ENCODE data around the gene FTO. TPM values are rescaled to one million over a fixed set of nuclear protein-coding genes. Genes with fewer than 3 reads are reported as not detected.
"Not testable (repeated sequence)": the region's sequence is repeated elsewhere in the genome, so short reads cannot be mapped to it uniquely, and the experiment has no call there.

Gene FTO
- total RNA-seq, 1 experiment from 2014 or later = 73.6 TPM

DNA sequence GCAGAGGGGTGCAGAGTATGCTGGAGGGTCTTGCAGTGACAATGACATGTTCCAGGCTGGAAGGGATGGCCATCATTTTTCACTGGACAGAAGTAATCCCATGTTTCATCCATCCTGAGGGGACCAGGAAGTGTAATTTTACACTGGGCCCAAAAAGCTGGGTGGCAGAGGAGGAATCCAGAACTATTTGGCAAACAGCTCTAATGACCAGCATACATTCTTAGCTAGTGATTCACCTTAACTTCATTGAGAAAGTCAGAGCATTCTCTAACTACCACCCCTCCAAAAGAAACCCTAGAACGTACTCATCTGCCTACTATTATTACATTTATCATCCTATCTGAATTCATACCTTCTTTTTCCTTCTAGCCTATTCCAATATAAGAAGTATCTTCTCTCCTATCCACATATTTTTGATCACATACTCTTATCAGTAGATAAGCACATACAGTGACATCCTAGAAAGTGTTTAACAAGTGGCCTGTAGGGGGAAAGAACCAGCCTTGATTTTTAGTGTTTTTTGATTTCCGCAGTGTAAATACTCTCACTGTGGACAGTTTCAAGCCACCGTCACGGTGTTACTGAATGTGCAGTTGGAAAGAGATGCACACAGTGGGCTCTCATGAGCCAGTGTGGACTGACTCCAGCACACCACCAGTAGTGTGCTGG, 118.1 kb downstream of the FTO start:
- DNase-seq (ENCODE audit: low spot score) = peak; percentile 49

DNA sequence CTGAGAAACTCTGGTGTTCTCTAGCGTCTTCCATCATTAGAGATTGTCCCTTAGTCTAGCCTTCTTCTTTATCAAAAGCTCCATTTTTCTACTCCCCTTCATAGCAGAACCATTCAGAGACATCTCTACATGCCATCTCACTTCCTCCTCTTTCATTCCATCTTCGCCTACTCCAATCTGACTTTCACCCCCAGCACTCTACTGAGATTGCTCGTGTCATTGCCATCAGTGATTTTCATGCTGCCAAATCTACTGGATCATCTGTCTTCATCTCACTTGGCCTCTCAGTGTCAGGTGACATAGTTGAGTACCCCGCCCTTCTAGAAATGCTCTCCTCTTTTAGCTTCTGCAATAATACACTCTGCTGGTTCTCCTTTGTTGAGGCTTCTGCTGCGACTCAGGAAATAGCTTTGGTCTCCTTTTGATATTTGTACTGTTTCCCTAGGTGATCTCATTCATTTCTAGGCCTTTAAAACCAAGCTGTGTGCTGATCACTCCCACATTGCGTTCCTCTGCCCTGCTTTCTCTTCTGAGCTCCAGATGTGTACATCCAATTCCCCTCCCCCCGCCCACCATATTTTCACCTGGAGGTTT, 119.1 kb downstream of the FTO start:
- no peak for DNase-seq (ENCODE audit: low spot score)

DNA sequence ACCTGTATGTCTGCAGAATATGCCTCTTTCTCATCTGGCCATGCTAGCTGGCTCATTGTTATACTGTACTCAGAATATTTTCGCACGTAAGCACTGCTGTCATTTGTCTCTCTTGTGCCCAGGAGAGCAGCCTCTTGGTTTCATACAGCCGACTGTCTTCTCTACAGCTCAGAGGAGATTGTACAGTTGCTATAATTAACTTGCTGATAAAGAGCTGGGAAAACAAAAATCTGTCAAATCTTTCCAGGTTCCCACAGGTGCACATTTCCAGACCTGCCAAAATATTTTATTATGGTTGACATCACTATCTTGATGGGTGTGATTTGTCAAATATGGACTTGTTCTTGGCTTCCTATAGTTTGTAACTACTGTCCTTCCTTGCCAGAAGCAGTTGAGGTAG, 122.7 kb downstream of the FTO start:
- no peak for DNase-seq (ENCODE audit: low spot score)

DNA sequence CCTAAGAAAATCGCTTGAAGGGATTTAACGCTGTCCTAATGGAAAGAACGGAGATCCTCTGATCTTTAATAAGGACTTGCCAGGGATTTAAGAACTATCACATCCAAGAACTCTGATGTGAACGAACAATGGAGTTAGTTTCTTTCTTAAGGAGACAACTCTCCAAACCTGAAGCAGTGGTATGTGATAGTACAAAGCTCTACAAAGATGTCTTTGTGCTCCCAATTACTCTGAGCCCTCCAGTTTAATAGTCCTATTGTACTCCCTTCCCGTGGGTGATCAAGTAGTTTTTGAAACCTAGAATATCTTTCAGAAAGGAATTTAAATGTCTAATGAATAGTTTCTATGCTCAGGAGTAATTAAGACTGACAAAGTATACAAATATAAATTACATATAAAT, 123.8 kb downstream of the FTO start:
- no peak for DNase-seq (ENCODE audit: low spot score)

DNA sequence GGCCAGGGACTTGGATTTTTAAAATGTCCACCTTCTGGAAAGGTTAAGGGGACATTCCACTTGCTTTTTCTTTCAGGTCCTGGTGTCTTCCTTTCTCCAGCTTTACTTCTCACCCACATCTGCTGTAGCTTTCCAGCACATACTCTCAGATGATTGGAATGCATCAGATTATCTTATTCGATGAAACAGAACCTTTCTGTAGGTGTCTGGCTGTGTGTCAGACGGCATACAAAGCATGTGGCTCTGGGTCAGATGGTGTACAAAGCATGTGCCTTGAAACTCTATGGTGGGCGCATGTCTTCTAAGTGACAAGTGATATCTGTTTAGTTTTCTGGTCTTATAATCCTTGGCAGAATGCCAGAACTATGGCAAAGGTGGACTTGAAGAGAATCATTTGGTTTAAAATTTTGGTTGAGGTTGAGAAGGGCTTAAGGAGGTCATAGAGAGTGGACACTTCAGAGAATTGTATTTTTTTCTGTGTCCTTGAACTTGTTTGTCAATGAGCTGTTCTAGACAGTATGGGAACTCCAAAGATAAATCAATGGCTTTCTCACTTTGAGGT, 125.3 kb downstream of the FTO start:
- no peak for DNase-seq (ENCODE audit: low spot score)

DNA sequence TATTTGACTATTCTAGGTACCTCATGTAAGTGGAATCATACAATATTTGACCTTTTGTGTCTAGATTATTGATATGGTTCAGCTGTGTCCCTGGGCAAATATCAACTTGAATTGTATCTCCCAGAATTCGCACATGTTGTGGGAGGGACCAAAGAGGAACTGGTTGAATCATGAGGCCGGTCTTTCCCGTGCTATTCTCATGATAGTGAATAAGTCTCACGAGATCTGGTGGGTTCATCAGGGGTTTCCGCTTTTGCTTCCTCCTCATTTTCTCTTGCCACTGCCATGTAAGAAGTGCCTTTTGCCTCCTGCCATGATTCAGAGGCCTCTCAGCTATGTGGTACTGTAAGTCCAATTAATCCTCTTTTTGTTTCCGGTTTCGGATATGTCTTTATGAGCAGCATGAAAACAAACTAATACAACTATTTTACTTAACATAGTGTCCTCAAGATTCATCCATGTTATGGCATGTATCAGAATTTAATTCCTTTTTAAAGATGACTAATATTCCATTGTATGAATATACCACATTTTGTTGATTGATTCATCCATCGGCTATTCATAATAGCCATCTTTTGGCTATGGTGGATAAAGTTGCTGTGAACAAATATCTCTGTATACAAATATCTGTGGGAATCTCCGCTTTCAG, 129.1 kb downstream of the FTO start:
- no peak for DNase-seq (ENCODE audit: low spot score)

DNA sequence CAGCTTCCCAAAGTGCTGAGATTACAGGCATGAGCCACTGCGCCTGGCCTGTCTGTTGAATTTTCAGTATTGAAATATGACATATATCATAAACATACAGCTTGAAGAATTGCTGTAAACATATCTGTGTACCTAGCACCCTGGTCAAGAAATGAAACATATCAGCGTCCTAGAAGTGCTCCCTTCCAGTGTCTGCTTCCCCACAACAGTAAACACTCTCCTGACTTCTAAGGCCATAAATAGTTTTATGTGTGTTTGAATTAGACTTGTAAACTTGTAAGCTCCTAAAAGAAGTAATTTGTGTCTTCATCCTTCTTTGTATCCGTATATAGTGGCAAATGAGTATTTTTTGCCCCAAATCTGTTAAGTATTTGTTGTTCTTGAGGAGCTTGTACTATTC, 132.2 kb downstream of the FTO start:
- no peak for DNase-seq (ENCODE audit: low spot score)

DNA sequence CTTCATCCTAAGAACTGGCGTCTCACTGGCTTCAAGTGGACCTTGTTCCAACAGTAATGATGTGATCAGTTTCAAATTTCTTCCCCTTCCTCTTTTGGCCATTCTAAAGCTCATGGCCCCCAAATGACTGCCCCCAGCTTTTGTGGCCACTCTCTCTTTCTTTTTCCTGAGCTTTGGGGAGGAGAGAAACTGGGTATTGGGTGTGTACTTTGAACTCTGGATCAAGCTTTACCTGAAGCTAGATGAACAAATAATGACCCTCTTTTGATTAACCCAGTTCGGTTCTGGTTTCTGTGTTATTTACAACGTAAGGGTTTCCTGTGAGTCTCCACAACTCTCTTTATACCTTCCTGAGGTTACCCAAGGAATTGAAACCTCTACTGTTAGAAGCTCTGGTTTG, 132.7 kb downstream of the FTO start:
- DNase-seq (ENCODE audit: low spot score) = no peak

DNA sequence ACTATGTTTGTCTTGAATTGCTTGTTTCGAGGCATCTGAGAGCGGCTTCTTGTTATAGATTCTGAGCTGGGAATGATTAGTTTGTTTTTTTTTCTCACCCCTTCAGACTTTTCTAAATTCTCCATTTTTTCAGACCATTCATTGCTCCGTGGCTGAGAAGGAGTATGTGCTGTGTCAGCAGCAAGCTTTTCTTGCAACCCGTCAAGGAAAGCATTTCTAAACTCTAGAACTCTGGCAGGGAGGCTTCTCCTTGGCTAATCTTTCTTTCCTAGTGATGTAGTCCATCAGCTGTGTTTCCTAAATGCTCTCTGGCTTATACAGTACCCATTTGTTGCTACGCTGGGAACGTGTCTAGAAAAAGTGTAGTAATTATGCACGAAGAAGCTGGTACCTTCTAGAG, 133.5 kb downstream of the FTO start:
- DNase-seq (ENCODE audit: low spot score) = no peak

DNA sequence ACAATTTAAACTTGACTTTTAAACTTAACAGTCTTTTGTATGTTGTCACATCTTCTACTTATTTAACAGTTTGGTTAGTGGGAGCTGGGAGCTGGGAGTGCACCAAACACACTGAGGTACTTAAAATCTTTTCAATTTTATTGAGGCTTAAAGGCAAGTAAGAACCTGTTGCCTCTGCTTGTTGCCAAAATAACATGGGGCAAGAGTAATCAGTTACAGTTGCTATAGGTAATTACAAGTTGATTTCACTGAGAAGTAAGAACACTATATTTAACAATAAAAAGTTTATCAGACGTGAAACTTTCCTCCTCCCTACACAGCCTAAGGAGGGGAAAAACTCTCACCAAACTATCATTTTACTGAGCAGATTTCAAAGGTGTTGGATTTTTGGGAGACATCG, 135.2 kb downstream of the FTO start:
- no peak for DNase-seq (ENCODE audit: low spot score)

DNA sequence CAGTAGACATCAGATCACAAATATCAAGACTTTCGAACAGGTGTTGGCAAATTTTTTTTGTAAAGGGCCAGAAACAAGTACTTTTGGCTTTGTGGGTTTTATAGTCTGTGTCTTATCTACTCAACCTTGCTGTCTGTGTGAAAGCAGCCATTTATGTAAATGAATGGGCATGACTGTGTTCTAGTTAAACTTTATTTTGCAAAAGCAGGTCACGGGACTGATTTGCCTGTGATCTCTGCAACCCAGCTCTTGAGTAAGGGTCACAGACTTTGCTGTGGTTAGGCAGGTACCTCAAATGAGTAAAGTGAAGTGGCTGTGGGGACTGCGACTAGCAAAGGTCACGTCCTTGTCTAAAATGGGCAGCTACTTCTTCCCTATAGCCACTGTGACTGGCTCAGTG, 136.5 kb downstream of the FTO start:
- DNase-seq (ENCODE audit: low spot score) = no peak

DNA sequence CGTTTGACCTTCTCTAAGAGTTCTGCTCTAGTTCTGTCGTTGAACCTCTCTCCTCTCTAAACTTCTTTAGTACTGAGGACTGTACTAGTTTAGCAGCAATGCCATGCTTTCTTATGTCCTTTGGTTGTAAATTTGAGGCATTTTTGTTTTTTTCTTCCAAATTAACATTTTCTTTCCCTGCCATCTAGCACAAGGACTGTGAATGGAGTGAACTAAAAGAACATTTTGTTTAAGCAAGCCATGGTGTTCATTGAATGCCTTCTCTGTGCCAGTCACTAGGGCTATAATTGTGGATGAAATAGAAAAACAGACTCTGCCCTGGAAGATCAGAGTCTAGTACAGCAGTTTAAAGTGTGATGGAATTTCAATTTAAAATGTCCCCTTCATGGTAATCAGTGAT, 137.9 kb downstream of the FTO start:
- no peak for DNase-seq (ENCODE audit: low spot score)

DNA sequence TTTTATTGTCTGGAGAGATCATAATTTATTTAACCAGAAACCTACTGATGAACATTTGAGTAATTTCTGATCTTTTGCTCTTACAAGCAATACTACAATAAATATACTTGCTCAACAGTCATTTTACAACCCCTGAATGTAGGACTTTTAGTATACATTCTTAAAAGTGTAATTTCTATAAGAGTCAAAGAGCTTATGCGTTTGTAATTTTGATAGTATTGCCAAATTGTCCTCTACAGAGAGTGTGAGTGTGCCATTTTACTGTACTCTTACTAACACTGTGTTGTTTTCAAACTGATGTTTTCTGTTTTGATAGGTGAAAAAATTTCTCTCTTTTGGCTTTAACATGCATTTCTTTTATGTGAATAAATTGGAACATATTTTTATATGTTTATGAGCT, 139.1 kb downstream of the FTO start:
- DNase-seq (ENCODE audit: low spot score) = no peak

DNA sequence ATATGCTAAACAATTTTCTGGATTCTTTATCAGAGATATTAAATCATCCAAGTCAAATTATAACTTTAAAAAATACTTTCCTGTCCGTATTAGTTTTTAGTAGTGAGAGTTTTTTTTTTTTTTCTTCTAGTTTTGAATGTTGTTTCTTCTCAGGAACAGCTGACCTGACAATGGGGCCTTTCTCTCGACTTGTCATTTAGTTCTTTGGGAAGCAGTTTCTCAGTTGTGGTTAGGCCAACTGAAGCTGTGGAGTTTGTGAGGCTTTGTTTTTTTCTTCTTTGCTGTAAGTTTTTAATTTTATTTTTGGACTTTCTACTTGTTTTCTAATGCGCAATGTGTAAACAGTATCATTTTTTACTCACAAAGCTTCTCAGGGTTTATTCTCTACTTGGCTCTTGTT, 140.8 kb downstream of the FTO start:
- DNase-seq (ENCODE audit: low spot score) = no peak

DNA sequence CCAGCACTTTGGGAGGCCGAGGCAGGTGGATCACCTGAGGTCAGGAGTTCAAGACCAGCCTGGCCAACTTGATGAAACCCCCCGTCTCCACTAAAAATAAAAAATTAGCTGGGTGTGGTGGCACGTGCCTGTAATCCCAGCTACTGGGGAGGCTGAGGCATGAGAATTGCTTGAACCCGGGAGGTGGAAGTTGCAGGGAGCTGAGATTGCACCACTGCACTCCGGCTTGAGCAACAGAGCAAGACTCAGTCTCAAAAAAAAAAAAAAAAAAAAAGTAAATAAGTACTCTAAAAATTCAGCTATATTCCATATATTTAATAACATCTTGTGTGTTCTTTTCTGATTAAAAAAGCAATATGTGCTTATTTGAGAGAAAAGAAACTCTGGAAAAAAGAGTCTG, 142.6 kb downstream of the FTO start:
- not testable (repeated sequence) for DNase-seq (ENCODE audit: low spot score)

DNA sequence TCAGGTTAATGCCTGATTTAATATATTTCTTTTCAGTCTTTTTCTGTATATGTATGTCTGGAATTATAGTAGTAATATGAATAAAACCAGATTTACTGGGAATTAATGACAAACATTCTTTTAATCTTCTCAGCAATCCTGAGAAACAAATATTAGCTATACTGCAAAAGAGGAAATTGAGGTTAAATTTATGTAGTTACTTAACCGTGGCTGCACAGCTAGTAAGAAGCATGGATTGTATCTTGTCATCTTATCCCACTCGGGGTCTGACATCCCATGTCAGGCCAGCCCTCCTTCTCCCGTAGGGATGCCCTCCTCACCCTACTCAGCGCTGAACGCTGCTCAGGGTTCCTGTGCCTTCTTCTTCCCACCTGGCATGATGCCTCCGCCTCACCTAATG, 143.0 kb downstream of the FTO start:
- DNase-seq (ENCODE audit: low spot score) = no peak

DNA sequence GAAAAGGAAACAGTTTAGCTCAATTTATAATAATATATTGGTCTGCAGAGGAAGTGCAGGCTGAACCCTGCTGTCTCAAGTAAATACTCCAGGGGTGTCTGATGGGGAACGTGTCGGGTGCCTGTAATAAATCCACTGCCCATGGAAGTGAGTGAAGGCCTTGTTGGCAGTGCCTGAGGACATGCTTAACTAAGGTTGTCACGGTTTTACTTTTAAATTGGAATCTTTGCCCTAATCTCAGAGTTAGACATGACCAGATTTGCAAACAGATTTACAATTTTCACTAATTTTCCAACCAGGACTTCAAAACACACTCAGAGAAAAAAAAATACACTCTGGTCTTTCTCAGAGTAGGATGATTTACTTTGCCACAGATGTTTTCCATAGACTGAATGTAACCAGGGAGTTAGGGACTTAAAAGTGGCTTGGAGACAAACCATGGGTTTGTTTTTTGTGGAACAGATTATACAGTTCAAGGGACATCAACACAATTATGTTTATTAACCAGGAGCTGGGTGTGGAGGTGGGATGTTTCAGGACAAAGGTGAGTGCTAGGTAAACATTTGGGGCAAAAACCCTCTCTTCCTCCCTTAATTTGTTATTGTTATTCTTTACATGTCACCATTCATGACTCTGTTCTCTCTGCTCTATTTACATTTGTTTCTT, 144.5 kb downstream of the FTO start:
- DNase-seq (ENCODE audit: low spot score) = no peak

DNA sequence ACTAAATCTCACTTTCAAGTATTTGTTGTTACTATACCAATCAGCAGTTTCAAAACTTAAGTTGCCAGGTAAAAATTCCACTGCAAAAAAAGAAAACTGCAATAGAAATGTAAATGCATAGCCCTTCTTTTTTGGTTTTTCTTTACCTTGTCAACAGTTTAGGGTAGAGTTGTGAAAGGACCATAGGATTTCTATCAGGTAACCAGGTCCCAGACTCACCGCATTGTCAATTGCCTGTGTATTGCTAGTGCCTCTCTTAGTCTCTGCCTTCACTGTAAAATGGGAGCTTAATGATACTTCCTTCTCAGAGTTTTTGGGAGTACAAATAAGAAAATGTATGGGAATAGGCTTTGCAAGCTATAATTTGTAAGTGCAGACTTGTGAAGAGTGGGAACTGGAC, 145.0 kb downstream of the FTO start:
- DNase-seq (ENCODE audit: low spot score) = no peak

DNA sequence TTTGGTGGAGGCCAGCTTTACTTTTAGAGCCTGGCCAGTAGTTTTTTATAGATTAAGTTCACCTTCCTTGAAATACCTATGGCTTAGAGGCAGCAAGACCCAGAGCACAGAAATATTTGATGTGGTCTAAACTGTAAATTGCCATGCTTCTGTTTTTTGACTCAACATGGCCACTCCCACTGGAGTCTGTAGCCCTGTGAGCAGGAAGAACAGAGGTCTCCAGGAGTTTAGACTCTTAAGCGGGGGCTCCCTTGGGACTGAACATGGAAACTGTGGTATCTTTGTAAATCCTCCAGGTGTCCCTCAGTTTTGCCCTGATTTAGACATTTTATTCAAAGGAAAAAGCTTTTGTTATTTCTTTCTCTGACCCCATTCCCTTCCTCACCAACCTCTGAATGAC, 145.6 kb downstream of the FTO start:
- DNase-seq (ENCODE audit: low spot score) = no peak

DNA sequence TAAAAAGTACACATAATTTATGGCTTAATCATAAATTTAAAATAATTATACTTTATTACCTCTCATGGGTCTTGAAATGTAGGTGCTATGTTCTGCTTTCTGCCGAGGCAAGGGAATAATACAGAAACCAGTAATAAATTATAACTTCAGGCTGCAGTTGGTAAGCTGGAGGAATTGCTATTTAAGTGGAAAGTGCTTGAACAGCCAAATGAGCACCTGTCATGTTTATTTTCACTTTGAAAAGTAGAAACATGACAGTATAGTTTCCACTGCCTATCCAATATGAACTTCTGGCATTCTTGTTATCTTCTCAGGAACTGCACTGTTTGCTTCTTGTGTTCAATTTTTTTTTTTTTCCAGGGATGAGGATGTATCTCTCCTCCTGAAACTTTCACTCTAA, 146.0 kb downstream of the FTO start:
- no peak for DNase-seq (ENCODE audit: low spot score)

DNA sequence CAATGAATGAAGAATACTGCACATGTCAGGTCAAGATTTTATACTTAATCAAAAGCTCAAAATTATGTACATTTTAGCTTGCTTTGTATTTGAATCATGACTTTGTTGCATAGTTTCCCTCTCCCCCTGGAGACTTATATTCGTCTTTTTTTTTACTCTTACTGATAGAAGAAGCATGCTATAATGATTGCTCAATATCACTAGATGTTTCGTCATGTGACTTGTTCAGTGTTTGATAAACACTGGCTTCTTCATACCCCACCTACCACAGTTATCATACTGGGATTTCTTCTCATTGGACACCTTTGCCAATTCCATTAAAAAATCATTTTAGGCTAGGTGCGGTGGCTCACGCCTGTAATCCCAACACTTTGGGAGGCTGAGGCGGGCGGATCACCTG, 148.7 kb downstream of the FTO start:
- no peak for DNase-seq (ENCODE audit: low spot score)

DNA sequence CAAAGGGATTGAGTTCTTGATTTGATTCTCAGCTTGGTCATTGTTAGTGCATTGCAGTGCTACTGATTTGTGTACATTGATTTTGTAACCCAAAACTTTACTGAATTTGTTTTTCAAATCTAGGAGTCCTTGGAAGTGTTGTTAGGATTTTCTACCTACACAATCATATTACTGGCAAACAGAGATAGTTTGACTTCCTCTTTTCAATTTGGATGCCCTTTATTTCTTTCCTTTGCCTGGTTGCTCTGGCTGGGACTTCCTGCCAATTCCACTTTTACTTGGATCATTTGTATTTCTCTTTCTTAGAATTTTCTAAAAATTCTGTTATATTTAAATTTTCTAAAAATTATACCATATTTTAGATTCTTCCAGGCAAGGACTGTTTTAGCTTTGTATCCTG, 151.1 kb downstream of the FTO start:
- DNase-seq (ENCODE audit: low spot score) = no peak

DNA sequence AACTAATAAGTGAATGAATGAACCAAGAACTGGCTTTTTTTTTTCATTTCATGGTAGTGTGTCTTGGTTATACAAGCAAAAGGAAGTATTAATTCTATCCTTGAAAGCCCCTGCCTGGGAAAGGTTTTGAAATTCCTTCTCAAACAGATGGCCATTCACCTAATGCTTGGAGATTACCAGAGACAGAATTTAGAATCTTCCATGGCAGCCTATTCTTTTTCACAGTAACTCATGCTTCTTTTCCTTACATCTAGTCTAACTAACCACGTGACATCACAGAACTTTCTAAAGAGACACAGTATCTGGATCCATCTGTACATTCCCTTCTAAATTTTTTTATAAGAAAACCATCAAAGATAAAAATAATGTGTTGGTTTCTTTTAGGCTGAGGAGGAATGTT, 151.6 kb downstream of the FTO start:
- DNase-seq (ENCODE audit: low spot score) = no peak

Measured in H4 (cell line).